ENCODE measurements around the gene CYSRT1.

The CYSRT1 gene

DNA sequence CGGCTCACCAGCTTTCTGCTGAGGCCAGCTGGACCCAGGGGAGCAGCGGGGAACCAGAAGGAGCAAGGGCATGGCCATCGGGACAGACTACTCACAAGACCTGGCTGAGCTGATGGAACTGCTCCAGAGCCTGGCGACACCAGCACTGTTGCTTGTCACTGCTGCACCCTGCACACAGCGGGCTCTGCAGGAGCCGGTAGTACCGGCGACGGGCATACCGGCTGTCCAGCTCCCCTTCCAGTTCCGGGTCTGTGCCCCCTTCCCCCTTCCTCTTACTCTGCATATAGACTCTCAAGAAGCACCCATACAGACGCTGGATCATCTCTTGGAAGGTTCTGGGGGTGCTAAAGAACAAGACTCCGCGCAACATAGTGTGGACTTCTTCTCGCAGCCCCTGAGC is 37.6 kb upstream of the CYSRT1 start:
- Mint-ChIP-seq H3K27ac (peak overlapping the region; percentile 87), H3K27me3 (no peaks in the 10 kb centered on the region), H3K36me3 (peaks cover 36% of the 10 kb centered on the region), H3K4me3 (peak overlapping the region; percentile 95), H3K9me3 (no peaks in the 10 kb centered on the region), H3K4me1 (peaks cover 56% of the 10 kb centered on the region)
- ATAC-seq = no peak

DNA sequence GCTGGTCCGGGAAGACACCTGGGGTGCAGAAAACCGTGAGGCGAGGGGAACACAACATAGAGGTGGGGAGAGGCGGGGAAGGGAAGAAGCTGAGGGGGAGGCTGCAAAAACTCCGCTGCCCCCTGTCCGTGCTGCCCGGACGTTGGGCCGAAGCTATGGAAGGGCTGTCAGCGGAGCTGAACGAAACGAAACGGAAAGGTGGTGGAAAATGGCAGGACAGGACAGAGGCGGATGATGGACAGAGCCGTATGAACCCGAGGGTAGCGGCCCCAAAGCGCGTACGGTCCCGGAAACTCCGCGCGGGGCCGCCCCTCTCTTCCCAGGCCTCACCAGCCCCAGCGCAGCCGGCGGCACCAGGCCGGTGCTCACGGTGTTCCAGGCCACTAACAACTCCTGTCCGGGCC is 36.9 kb upstream of the CYSRT1 start:
- Mint-ChIP-seq H3K4me1 (peaks cover 56% of the 10 kb centered on the region), H3K27me3 (no peaks in the 10 kb centered on the region), H3K36me3 (peaks cover 29% of the 10 kb centered on the region), H3K27ac (peak overlapping the region; percentile 87), H3K4me3 (peak overlapping the region; percentile 95), H3K9me3 (no peaks in the 10 kb centered on the region)
- ATAC-seq = no peak

DNA sequence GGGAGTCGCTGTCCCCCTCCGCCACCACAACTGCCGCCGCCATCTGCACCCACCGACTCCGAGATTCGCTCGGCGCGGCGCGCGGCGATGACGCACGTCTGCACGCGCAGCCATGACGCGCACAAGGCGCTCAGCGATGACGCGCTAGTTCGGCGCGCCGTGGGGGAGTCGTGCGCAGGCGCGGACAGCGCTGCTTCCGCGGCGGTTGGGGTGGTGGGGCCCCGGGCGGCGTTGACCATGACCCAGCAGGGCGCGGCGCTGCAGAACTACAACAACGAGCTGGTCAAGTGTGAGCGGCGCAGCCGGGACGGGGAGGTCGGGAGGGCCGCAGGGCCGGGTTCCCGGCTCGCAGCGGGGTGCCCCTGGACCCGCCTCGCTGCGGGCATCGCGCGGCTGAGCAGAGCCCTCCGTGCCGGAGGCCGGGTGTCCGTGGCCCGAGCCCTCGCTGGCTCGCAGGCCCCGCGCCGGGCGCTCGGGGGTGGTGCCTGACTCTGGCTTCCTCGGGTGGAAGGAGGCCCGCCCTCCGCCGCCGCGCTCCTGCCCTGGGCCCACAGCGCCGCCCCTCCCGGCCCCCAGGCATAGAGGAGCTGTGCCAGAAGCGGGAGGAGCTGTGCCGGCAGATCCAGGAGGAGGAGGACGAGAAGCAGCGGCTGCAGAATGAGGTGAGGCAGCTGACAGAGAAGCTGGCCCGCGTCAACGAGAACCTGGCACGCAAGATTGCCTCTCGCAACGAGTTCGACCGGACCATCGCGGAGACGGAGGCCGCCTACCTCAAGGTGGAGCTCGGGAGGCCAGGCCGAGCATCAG is 36.3 kb upstream of the CYSRT1 start, which contains the start of the genes ANAPC2 and SSNA1:
Gene ANAPC2 (minus strand): TSS at position 71 of the 807 bp plus-strand sequence. CDS start 28 bp downstream, at position 43.
Gene SSNA1 (plus strand): TSS at position 187 of the 807 bp plus-strand sequence. CDS start 51 bp downstream, at position 238.
- peaks cover 56% of the 10 kb centered on the region for H3K4me1 Mint-ChIP-seq

DNA sequence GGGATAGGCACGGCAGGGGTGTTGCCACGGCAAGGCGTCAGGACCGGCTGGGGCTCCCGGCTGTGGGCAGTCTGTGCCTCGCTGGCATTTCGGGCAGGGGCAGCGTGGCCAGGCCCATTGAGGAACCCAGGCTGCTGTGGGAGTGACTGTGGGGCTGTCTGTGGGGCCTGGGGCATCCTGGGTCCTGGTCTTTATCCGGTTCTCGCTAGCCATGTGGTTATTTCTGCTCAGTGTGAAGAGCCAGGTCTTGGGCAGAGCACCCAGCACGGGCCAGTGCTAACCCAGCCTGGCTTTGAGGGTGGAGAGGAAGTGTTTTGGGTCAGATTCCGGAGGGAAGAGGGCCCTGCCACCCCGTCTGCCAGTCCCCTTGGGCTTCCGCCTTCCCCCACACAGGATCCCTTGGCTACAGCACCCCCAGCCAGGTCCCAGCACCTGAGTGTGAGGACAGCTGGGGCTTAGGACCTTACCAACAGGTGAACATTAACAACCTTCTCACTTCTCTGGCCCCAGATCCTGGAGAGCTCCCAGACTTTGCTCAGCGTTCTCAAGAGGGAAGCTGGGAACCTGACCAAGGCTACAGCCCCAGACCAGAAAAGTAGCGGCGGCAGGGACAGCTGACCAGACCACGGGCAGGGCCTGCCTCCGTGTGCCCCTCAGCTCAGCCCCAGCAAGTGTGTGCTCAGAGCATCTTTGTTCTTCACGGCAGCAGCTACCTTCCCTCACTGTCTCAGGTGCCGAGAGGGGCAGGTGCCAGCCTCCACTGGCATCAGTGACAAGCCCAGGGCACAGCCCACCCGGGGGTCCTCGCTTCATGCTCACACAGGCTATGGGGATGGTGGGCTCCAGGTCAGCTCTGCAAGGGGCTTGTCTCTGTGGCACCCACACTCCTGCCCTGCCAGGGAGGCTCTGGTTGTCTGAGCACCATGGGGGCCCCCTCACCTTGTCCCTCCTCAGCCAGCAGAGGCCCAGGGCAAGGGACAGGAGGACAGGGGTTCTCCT is 35.4 kb upstream of the CYSRT1 start:
- Mint-ChIP-seq H3K9me3 (no peaks in the 10 kb centered on the region), H3K27ac (peak overlapping the region; percentile 87), H3K27me3 (no peaks in the 10 kb centered on the region), H3K36me3 (peaks cover 14% of the 10 kb centered on the region), H3K4me1 (peaks cover 48% of the 10 kb centered on the region), H3K4me3 (peak overlapping the region; percentile 95)
- no peak for ATAC-seq

More for the DNA sequence above, 36.3 kb upstream of the CYSRT1 start, which contains the start of the genes ANAPC2 and SSNA1:
- ATAC-seq = peak; percentile 91
- peak within 1 kb of the TSS; percentile 87 for H3K27ac Mint-ChIP-seq
- peak within 1 kb of the TSS; percentile 95 for H3K4me3 Mint-ChIP-seq
- peaks cover 23% of the 10 kb centered on the region for H3K36me3 Mint-ChIP-seq
- no peaks in the 10 kb centered on the region for H3K9me3 Mint-ChIP-seq
- H3K27me3 Mint-ChIP-seq = no peaks in the 10 kb centered on the region

DNA sequence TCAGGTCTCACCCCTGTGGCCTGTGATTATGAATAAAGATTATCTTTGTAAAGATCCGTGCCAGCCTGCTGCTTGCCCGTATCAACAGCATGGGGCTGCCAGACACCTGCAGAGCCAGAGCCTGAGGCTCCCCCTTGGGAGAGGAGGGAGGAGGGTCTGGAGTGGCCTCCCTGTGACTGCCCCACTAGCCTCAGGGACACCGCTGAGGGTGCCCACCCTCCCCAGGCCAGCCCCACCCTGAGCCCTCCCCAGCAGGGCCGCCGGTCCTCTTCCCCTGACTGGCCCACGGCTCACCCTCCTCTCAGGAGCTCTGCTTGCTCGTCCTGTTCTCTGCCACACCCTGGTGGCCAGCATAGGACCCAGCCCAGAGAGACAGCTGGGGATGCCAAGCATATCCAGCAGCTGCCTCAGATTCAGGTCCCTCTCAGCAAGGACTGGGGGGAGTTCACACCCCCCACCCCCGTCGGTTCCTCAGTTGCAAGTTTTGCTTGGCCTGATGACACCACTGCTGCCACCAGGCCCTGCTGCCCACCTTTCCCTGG is 34.6 kb upstream of the CYSRT1 start:
- Mint-ChIP-seq H3K9me3 (no peaks in the 10 kb centered on the region), H3K4me1 (peaks cover 43% of the 10 kb centered on the region), H3K36me3 (peaks cover 11% of the 10 kb centered on the region), H3K27me3 (no peaks in the 10 kb centered on the region), H3K4me3 (peak overlapping the region; percentile 95), H3K27ac (peak overlapping the region; percentile 75)
- no peak for ATAC-seq

DNA sequence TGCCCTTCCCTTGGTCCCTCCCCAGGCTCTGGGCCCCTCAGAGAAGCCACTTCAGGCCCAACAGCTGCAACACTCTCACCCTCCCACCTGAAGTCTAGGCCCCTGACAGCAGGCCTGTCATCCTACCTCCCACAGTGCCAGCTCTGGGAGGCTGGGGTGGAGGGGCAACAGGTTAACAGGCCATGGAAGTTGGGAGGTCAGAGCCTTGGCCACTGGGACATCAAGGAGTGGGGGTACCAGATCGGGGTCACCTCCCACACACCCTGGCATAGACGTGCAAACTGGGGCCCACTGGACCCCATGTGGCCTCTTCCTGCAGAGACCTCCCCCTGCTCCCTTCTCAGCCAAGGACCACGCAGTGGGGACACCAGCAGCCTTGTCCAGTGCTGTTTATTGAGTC is 33.7 kb upstream of the CYSRT1 start:
- peaks cover 36% of the 10 kb centered on the region for H3K4me1 Mint-ChIP-seq
- H3K27me3 Mint-ChIP-seq = no peaks in the 10 kb centered on the region
- ATAC-seq = no peak
- H3K4me3 Mint-ChIP-seq = peak overlapping the region; percentile 56
- peak overlapping the region; percentile 75 for H3K27ac Mint-ChIP-seq
- H3K9me3 Mint-ChIP-seq = no peaks in the 10 kb centered on the region
- peaks cover 11% of the 10 kb centered on the region for H3K36me3 Mint-ChIP-seq

DNA sequence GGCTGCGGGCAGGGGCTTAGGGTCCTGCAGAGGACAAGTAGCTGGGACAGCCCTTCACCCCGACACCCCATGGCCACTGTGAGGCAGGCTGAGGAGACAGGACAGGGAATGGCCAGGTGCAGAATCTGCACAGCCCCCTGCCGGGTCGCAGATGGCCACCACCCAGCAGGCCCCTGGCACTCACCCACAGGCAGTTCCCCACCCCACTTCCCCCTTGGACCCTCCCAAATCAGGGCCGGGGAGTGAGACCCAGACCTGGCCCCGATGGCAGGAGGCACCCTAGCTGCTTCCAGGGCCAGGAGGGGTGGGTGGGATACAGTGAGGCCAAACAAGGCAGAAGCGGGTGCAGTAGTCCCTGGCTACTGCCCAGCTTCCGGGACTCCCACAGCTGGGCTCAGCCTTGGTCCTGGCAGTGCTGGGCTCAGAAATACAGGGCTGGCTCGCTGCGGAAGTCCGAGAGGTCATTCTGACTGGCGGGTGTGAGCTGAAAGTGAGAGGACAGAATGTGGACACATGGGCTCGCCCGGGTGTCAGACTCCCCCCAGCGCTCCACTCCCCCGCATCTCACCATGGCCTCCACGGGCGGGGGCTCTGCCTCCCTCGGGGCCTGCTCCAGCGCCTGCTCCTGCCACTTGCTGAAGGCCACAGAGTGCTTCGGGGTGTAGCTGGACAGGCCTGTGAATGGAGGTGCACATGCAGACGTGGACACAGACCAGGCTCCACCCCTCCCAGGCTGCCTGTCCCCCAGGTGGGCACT is 33.1 kb upstream of the CYSRT1 start:
- H3K4me3 Mint-ChIP-seq = no peak overlapping the region
- H3K36me3 Mint-ChIP-seq = peaks cover 11% of the 10 kb centered on the region
- H3K9me3 Mint-ChIP-seq = no peaks in the 10 kb centered on the region

DNA sequence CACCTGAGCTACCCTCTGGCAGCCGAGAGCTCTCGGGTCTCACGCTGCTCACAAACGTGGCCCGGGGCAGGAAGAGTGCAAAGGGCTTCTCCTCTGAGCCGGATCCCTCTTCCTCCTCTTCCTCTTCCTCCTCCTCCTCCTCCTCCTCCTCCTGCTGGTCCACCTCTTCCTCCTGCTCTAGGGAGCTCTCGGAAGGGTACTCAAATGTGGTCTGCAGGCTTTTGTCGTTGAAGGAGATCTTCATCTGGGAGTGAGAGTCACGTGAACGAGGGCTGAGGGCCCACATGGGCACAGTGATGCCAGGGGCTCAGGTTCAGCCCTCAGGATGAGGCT is 32.6 kb upstream of the CYSRT1 start:
- Mint-ChIP-seq H3K27me3 (no peaks in the 10 kb centered on the region), H3K9me3 (no peaks in the 10 kb centered on the region), H3K4me1 (peaks cover 32% of the 10 kb centered on the region), H3K36me3 (peaks cover 11% of the 10 kb centered on the region), H3K27ac (no peak overlapping the region), H3K4me3 (no peak overlapping the region)
- no peak for ATAC-seq

More for the DNA sequence above, 33.1 kb upstream of the CYSRT1 start:
- Mint-ChIP-seq H3K4me1 (peaks cover 32% of the 10 kb centered on the region), H3K27ac (peak overlapping the region; percentile 75), H3K27me3 (no peaks in the 10 kb centered on the region)
- no peak for ATAC-seq

DNA sequence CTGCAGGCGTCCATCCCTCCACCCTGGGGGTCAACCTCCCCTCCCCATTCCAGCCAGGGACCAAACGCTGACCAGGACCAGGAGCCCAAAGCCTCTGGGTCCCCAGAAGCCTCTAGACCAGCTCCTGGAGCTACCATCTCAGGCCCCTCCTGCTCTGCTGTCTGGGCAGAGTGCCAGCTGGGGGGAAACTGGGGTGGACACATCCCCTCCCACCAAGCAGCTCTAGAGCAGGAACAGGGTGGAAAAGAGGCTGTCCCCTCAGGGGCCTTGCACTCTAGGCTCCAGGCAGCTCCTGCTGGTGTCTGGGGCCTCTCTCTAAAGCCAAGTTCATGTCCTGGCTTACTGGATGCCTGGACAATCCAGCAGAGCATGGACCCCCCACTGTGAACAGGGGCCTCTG is 32.1 kb upstream of the CYSRT1 start:
- no peak overlapping the region for H3K27ac Mint-ChIP-seq
- ATAC-seq = no peak
- H3K9me3 Mint-ChIP-seq = no peaks in the 10 kb centered on the region
- peaks cover 29% of the 10 kb centered on the region for H3K4me1 Mint-ChIP-seq
- H3K27me3 Mint-ChIP-seq = no peaks in the 10 kb centered on the region
- peaks cover 11% of the 10 kb centered on the region for H3K36me3 Mint-ChIP-seq
- no peak overlapping the region for H3K4me3 Mint-ChIP-seq

DNA sequence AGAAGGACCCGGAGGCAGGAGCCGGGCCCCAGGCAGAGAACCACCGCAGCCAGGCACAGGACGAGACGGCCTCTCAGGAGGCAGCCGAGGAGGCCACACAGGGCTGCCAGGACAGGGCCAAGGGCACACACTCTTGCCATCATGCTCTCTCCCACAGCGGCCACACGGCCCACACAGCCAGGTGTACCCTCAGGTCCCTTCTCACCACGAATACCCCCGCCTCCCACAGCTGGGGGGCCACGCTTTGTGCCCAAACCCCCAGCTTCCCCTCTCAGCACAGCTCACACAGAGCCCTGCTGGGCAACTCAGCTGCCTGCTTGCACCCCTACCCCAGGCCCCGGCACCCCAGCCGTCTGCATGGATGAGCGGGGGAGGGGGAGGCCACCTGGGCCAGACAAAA is 31.2 kb upstream of the CYSRT1 start:
- Mint-ChIP-seq H3K9me3 (no peaks in the 10 kb centered on the region), H3K4me3 (no peak overlapping the region), H3K4me1 (peaks cover 30% of the 10 kb centered on the region), H3K27me3 (no peaks in the 10 kb centered on the region), H3K27ac (no peak overlapping the region), H3K36me3 (peaks cover 11% of the 10 kb centered on the region)
- no peak for ATAC-seq

DNA sequence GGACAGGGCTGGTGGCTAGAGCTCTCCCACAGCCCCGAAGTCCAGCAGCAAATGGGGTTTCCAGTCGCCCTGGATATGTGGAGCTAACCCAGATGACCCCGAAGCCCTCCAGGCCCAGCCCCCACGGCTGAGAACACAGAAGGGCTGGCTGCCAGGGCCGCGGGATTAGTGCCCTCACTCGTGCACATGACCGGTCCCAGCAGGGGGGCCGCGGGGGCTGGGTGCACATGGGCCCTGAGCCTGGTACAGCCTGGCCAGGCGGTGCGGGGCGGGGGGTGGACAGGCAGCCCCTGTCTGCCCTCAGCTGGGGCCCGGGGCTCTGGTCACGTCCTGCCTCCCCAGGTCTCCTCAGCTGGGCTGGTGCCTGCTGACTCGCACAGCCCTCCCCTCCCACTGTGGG is 30.6 kb upstream of the CYSRT1 start:
- Mint-ChIP-seq H3K27ac (no peak overlapping the region), H3K36me3 (peaks cover 11% of the 10 kb centered on the region), H3K4me1 (peaks cover 31% of the 10 kb centered on the region)

DNA sequence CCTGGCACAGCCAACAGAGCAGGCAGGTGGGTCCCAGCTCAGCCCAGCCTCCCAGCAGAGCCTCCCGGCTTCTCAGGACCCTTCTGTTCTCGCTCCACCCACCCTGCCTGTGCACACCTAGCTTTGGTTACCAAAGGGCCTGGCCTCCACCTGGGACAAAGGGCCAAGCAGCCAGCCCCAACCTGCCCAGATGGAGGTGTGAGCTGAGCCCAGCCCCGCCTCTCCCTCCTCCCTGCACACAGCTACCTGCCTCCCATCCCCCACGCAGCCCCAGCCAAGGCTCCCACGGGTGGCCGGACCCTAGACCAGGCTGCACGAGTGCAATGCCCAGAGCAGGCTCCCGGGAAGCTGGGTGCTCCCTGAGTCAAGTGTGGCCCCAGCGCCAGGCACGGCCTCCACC is 30.1 kb upstream of the CYSRT1 start:
- Mint-ChIP-seq H3K9me3 (no peaks in the 10 kb centered on the region), H3K27ac (no peak overlapping the region), H3K4me3 (no peak overlapping the region), H3K27me3 (no peaks in the 10 kb centered on the region), H3K4me1 (peaks cover 30% of the 10 kb centered on the region), H3K36me3 (peaks cover 11% of the 10 kb centered on the region)
- ATAC-seq = no peak

More for the DNA sequence above, 30.6 kb upstream of the CYSRT1 start:
- Mint-ChIP-seq H3K9me3 (no peaks in the 10 kb centered on the region), H3K4me3 (no peak overlapping the region), H3K27me3 (no peaks in the 10 kb centered on the region)
- no peak for ATAC-seq

DNA sequence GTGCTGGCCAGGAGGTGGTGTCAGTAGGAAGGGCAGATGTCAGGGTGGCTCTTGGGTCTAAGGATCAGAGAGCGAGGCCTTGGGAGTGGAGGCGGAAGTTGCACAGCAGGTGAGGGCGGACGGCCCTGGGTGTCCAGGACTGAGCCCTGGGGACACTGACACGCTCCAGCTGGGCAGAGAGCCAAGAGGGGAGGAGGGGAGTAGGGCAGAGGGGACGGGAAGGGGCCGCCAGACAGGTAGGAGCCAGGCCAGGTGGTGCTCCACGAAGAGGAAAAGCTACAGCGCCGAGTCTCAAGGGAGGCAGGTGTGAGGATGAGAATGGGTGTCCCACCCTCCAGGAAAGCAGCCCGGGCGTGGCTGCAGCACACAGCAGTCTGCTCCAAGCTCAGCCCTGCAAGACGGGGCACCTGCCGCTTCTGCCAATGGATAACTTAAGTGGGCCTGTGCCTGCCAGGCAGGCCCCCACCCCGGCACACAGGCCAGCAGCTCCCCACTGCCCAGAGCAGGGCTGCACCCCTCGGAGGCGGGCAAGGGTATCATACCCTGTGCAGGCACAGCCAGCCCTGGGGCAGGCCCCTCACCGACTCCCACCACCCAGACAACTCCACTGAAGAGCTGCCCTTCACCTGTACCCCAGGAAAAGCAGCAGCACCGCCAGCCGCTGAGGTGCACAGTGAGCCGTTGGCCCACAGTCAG is 29.3 kb upstream of the CYSRT1 start:
- Mint-ChIP-seq H3K36me3 (peaks cover 9% of the 10 kb centered on the region), H3K4me1 (peaks cover 27% of the 10 kb centered on the region), H3K27ac (no peak overlapping the region), H3K9me3 (no peaks in the 10 kb centered on the region), H3K27me3 (no peaks in the 10 kb centered on the region), H3K4me3 (no peak overlapping the region)
- no peak for ATAC-seq
